Inferior parietal cortex (tissue), 1 donor: ENCODE results near the gene ANXA2R.
A peak's percentile ranks its signal among the peaks of the same experiment; 100 is the strongest.

Experiments
- DNase-seq: peaks from one replicate; pipeline ENCODE4 v3.0.0-alpha.2; 2016; ENCODE audit errors: extremely low spot score

Gene ANXA2R

DNA sequence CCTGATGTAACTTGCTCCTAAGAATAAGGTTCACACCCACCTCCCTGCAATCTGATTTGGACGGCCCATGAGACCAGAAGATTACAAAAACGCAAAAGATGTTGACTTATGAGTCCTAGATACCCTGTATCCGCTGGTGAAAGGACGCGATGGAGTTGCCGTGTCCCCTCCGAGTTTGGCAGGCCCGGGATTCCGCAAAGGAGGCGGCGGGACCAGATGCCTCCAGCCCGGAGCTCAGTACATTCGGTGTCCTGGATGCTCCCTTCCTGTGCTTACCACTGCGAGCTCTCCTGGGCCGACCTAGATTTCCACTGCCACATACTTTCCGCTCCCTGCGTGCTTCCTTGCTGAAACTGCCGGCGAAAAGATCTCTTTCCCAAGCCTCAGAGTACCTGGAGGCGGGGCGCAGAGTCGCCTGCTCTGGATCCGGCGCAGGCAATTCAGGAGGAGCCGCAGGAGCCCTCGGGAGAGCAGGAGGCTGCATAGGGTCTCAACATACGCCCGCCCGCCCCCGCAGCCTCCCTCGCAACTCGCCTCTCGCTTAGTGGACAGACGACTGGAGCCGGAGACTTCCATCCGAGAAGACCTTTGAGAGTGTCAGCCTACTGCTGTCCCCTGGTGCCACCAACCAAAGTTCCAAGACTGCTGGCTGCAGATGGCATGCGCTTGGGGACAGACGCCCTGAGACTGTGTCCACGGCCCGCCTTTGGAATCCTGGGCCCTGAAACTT, 39.8 kb downstream of the ANXA2R start:
- no peak for DNase-seq

DNA sequence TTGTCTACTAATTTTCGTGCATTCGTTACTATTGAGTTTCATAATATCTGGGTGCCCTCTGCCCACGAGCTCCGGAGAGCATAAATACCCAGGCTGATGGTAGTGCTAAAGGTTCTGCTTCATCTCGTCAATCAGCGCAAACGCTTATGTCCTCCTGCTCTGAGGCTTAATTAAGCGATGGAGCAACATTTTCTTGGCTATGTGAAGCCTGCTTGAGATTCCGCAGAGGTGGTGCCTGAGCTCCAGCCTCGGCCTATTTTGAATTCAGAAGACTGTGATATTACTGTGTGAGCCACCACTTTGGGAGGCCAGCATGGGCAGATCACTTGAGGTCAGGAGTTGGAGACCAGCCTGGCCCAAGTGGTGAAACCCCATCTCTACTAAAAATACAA, 44.8 kb downstream of the ANXA2R start:
- DNase-seq, result no peak

DNA sequence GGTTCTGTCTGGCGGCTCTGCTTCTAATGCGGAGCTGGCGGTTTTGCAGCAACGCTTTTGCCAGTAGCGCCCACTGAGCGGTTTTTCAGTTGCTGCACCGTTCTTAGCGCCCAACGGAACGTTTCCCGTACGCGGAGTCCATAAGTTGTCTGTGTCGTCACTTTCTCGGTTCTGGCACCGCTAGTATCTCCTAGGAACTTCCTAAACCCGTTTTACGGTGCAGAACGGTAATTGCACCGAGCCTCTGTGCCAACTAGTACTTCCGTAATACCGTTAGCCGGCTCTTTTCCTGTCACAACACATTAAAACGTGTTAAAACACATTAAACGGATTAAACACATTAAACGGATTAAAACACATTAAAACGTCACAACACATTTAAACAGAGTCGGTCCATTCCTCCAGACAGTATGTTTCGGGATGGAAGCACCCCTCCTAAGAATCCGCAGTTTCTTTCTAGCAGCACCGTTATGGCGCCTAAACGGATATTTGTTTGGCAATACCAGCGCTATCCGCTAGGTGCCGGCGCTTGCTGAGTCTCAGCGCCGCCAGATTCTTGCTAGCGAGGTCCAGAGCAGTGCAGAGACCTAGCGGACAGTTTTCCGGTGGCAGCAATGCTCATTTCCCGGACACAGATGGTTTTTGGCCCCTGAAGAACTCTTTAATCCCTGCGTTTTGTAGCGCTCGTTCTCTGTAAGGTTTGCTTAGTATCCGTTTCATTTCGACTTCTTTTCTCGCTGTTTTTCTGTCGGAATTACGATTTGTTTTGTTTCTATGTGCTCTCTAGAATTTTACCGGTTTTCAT, 45.4 kb downstream of the ANXA2R start:
- DNase-seq, result peak; percentile 77

DNA sequence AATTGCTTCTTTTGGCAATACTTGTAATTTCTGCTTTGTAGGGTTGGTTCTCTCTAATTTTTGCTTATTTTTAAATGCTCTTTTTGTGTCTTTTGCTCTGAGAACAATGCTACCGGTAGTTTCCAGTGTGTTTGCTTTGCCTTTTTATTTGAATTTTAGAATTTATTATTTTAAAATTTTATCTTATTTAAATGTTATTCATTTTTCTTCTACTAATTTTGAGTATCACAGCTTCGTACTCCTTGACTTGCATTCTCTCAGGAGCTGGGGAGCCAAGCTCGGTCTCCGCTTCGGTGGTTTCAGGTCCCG, 45.9 kb downstream of the ANXA2R start:
- no peak for DNase-seq

DNA sequence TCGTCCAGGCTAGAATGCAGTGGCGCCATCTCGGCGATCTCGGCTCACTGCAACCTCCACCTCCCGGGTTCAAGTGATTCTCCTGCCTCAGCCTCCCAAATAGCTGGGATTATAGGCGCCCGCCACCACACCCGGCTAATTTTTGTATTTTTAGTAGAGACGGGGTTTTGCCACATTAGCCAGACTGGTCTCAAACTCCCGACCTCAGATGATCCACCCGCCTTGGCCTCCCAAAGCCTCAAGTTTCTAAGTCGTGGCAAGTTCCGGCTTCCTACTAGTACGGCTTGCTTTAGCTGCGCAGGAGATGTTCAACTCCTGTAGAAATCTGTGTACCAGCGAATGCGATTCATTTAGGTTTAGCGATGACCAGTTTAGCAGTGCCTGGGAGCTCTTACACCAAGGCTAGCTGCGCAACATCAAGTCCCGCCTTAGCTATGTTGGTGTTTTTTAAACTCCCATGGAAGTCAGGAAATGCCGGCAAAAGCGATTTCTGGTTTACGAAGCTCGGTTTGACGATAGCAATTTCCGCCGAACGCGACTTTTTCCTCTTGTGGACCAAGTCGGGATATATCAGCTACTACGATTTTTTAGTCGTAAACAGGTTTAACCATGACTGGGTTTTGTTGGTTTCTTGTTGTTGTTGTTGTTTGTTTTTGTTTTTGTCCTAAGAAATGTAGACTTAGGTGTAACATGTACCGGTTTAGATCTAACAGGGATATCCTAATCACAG, 46.4 kb downstream of the ANXA2R start:
- no peak for DNase-seq

DNA sequence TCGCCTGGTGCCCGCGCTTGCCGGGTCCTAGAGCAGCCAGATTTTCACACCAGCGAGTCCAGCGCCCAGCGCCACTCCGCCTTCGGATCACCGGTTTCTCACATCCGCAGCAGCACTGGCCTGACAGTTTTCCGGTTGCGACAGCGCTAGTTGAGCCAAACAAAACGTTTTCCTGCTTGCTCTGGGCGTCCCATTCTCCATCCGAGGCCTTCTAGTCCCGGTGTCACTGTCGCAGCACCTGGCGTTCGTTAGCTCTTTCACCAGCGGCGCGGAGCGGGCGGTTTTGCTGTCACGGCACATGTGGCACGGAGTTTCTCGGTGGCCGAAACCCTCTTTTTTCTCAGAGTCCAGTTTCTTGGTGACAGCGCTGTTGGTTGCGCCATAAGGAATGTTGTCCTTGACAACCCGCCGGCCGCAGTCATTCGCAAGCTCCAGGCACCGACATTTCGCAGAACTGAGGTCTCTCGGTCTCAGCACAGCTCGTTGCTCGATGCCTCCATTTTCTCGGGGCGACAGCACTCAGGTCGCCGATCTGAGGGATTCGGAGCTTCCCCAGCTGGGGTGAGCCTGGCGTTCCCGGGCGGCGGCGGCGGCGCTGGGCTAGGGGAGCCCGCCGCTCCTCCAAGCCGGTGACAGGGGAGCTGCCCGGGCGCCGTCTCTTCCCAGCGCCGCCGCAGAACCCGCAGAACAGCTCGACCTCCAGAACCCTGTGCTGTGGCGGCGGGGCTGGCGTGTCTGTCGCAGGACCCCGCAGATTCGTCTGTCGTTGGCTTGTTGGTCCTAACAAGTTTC, 47.8 kb downstream of the ANXA2R start:
- peak; percentile 27 for DNase-seq

DNA sequence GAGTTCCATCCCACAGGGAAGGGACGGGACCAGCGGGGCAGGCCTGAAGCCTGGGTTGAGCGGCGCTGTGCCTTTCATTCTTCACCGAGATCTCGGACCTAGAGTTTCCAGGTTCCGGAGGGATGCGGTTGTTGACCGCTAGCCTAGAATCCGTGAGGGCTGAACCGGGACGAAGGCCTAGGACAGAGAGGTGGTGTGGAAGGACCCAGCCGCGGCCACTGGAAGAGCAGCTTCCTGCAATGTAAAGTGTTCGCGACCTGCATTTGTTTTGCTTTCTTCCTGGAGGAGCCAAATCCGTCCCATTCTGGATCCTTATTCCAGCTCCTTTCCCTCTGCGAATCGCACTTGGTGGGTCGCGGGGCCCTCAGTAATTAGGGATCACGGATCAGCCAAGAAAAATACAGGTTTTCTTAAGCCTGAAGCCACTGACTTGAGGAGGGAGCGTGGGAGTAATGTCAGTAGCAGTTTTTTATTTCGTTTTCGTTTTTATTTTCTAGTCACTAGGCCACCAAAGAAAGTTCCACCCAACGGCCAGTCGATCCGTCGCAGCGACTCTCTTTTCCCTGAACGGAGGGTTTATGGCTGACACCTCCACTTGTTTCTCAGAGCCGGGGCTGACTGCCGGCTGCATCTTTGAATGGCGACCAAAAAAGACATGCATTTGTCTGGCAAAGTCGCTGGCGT, 48.6 kb downstream of the ANXA2R start:
- no peak for DNase-seq

DNA sequence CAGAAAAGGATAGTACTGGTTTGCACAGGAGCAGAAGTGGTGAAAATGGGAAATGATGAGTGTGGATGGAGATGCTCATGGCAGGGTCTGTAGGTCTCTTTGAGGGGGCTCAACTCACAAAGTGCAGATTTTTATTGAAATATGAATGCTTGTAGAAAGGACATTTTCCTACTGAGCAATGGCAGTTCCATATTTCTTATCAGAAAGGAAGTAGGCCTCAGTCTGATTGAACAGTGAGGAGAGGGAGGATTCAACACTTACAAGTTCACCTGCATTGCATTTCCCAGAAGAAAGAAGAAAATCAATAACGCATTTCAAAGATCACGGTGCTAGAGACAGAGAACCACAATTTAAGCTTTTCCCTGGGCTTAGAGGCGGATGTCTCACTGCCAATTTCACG, 49.2 kb downstream of the ANXA2R start:
- no peak for DNase-seq
